ENCODE measurements around the gene SIAH2.

DNA sequence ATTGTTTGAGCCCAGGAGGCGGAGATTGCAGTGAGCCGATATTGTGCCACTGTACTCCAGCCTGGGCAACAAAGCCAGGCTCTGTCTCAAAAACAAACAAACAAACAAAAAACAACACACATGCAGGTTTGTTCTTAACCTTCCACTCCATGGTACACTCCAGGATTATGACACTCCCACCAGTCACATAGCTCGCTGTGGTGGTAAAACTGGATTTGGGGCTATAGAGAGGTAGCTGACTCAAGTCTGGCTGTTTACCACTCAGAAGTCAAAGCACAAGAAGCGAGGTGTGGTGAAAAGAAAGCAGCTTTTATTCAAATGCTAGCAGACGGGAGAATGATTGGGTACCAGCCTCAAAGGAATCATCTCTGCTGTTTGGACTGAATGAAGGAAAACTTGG, 49.0 kb upstream of the SIAH2 start:
- TF ChIP-seq, protein P1, sequence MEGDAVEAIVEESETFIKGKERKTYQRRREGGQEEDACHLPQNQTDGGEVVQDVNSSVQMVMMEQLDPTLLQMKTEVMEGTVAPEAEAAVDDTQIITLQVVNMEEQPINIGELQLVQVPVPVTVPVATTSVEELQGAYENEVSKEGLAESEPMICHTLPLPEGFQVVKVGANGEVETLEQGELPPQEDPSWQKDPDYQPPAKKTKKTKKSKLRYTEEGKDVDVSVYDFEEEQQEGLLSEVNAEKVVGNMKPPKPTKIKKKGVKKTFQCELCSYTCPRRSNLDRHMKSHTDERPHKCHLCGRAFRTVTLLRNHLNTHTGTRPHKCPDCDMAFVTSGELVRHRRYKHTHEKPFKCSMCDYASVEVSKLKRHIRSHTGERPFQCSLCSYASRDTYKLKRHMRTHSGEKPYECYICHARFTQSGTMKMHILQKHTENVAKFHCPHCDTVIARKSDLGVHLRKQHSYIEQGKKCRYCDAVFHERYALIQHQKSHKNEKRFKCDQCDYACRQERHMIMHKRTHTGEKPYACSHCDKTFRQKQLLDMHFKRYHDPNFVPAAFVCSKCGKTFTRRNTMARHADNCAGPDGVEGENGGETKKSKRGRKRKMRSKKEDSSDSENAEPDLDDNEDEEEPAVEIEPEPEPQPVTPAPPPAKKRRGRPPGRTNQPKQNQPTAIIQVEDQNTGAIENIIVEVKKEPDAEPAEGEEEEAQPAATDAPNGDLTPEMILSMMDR (IDR thresholded peaks at IDR 0.05; ENCODE audit: low read length), result no peak
- no peak for TF ChIP-seq EZH2 (IDR thresholded peaks at IDR 0.05; ENCODE audit: borderline replicate concordance, low read length)
